Thyroid gland (tissue), 4 donors: Measurements from ENCODE around the gene RNF220. TPM values are rescaled to one million over a fixed set of nuclear protein-coding genes. Genes with fewer than 3 reads are reported as not detected.

Experiments
- DNase-seq, 2 donors: peaks; one replicate each; pipeline ENCODE4 v3.0.0-alpha.2; 2019
- H3K27ac ChIP-seq, 3 donors: fragments of 200-600 bp; sonication (generic); 1 replicate in 2 of 3; 2 replicates in 1 of 3; pipeline ENCODE4 v1.5.1; 2016 to 2019; ENCODE audit warnings: mild to moderate bottlenecking in 1 of 3, moderate library complexity in 1 of 3
- H3K27me3 ChIP-seq: fragments of 200-600 bp; sonication (generic); one replicate; pipeline ENCODE4 v1.5.1; 2019
- H3K36me3 ChIP-seq, 2 donors: fragments of 200-600 bp; sonication (generic); one replicate each; pipeline ENCODE4 v1.5.1; 2016 to 2019
- H3K4me1 ChIP-seq, 2 donors: fragments of 200-600 bp; sonication (generic); one replicate each; pipeline ENCODE4 v1.5.1; 2017 to 2019
- H3K4me3 ChIP-seq, 3 donors: fragments of 200-600 bp; sonication (generic); replicated peaks in 1 of 3; 1 replicate in 2 of 3; 2 replicates in 1 of 3; pipeline ENCODE4 v1.5.1; 2016; ENCODE audit warnings: mild to moderate bottlenecking in 1 of 3
- H3K9me3 ChIP-seq: fragments of 200-600 bp; sonication (generic); one replicate; pipeline ENCODE4 v1.5.1; 2017
- POLR2A ChIP-seq, 2 donors: fragments of 450-650 bp; IDR thresholded peaks; one replicate each; pipeline ENCODE4 v1.6.1; 2017; ENCODE audit warnings: antibody characterized with exemption in 2 of 2, mild to moderate bottlenecking in 2 of 2, moderate library complexity in 1 of 2
- WGBS, 2 donors: methylation state at CpG; one replicate each; pipeline ENCODE4 v1.1.5; 2017; 5-methylcytosine and 5-hydroxymethylcytosine counted together
- intact Hi-C: fragments of 100-400 bp; cut with DNase I; formaldehyde crosslinking; loops from one replicate; pipeline ENCODE4 v1.15.1; 2023
- total RNA-seq, 4 donors: library from RNA; depleted of rRNA; stranded (reverse); fragments of >200 nt; gene quantifications; one replicate each; pipeline ENCODE4 v1.2.3, GENCODE V29; 2016
- TF ChIP-seq, protein P1 (sequence below), 6 experiments: fragments of 200-600 bp in 3 of 6; fragments of 450-650 bp in 3 of 6; sonication (generic) in 3 of 6; IDR thresholded peaks; one replicate each; pipeline ENCODE4 v1.5.1; 2016 to 2019; ENCODE audit warnings: antibody characterized with exemption in 6 of 6, mild to moderate bottlenecking in 2 of 6, inconsistent platforms in 1 of 6, moderate library complexity in 1 of 6

RNF220 gene
- total RNA-seq, 4 donors from 2014 or later, result 88.7 to 117 (median 102) TPM

- peaks cover 4 to 8% of the 10 kb centered on the region in 2 donors for H3K4me1 ChIP-seq
- intact Hi-C loops, result no loop called here
- WGBS, 2 donors, result 92% methylated on average over 15 of the region's 15 CpGs
- DNase-seq, result no peak
- no peaks in the 10 kb centered on the region for H3K9me3 ChIP-seq
- no peaks in the 10 kb centered on the region for H3K27me3 ChIP-seq
- no peak overlapping the region for H3K4me3 ChIP-seq
- H3K36me3 ChIP-seq, result no peaks in the 10 kb centered on the region
- H3K27ac ChIP-seq, result no peak overlapping the region
- TF ChIP-seq POLR2A (IDR thresholded peaks at IDR 0.05), result no peak
These were observed 216.8 kb downstream of the RNF220 start for GRCh38 chr1:44621841-44622286.

DNA sequence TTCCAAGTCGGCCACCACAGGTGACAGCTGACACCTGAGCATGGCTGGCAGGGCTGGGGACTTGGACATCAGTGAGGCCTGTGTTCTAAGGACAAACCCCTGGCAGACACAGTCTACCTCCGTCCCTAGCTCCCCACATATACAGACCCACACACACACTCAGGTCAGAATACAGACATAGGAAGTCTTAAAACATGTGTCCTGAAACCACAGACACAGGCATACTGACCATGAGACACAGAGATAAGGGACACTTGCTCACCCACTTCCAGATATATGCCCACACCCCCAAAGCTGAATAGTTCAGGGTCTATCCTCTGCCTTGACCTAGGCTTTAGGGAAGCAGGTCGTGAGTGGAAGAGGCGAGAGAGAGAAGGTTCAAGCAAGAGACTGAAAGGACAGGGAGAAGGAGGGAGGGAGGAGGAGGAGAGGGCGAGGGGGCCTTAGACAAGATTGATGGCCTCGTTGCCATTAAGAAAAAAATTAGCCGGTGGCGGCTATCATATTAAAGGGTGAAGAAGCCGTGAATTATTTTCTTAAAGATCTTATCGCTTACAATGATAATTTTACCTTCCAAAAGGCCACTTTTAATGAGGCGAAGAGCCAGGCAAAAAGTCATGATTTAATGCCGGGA, 219.3 kb downstream of the RNF220 start:
- intact Hi-C loops, result no loop called here
- TF ChIP-seq, protein P1, sequence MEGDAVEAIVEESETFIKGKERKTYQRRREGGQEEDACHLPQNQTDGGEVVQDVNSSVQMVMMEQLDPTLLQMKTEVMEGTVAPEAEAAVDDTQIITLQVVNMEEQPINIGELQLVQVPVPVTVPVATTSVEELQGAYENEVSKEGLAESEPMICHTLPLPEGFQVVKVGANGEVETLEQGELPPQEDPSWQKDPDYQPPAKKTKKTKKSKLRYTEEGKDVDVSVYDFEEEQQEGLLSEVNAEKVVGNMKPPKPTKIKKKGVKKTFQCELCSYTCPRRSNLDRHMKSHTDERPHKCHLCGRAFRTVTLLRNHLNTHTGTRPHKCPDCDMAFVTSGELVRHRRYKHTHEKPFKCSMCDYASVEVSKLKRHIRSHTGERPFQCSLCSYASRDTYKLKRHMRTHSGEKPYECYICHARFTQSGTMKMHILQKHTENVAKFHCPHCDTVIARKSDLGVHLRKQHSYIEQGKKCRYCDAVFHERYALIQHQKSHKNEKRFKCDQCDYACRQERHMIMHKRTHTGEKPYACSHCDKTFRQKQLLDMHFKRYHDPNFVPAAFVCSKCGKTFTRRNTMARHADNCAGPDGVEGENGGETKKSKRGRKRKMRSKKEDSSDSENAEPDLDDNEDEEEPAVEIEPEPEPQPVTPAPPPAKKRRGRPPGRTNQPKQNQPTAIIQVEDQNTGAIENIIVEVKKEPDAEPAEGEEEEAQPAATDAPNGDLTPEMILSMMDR (IDR thresholded peaks at IDR 0.05), result no peak
- no peak for TF ChIP-seq POLR2A (IDR thresholded peaks at IDR 0.05)
- Histone ChIP-seq H3K9me3 (no peaks in the 10 kb centered on the region), H3K4me3 (no peak overlapping the region), H3K36me3 (no peaks in the 10 kb centered on the region), H3K4me1 (no peaks in the 10 kb centered on the region), H3K27me3 (no peaks in the 10 kb centered on the region), H3K27ac (no peak overlapping the region)
- DNase-seq, result no peak
- 84% methylated on average over 12 of the region's 12 CpGs for WGBS, 2 donors

GRCh38 chr1:44625348-44625747, 220.3 kb downstream of the RNF220 start:
- Histone ChIP-seq H3K27me3 (no peaks in the 10 kb centered on the region), H3K4me1 (no peaks in the 10 kb centered on the region), H3K36me3 (no peaks in the 10 kb centered on the region), H3K4me3 (no peak overlapping the region), H3K9me3 (no peaks in the 10 kb centered on the region), H3K27ac (no peak overlapping the region)
- intact Hi-C loops, result no loop called here
- 94 to 98% methylated on average over 7 of the region's 7 CpGs for WGBS, 2 donors
- no peak for TF ChIP-seq POLR2A (IDR thresholded peaks at IDR 0.05)
- TF ChIP-seq, protein P1 (IDR thresholded peaks at IDR 0.05), result no peak
- no peak for DNase-seq

GRCh38 chr1:44628962-44629756, 224.1 kb downstream of the RNF220 start:
- no peaks in the 10 kb centered on the region for H3K9me3 ChIP-seq
- H3K4me1 ChIP-seq, result peaks cover 10 to 16% of the 10 kb centered on the region in 2 donors
- H3K27me3 ChIP-seq, result no peaks in the 10 kb centered on the region
- H3K4me3 ChIP-seq, result no peak overlapping the region
- 83 to 88% methylated on average over 5 of the region's 5 CpGs for WGBS, 2 donors
- no peak for DNase-seq
- peaks cover 0 to 3% of the 10 kb centered on the region in 2 donors for H3K36me3 ChIP-seq
- H3K27ac ChIP-seq, result no peak overlapping the region
- TF ChIP-seq, protein P1 (IDR thresholded peaks at IDR 0.05), result no peak
- TF ChIP-seq POLR2A (IDR thresholded peaks at IDR 0.05), result no peak
- intact Hi-C loops, result no loop called here

DNA sequence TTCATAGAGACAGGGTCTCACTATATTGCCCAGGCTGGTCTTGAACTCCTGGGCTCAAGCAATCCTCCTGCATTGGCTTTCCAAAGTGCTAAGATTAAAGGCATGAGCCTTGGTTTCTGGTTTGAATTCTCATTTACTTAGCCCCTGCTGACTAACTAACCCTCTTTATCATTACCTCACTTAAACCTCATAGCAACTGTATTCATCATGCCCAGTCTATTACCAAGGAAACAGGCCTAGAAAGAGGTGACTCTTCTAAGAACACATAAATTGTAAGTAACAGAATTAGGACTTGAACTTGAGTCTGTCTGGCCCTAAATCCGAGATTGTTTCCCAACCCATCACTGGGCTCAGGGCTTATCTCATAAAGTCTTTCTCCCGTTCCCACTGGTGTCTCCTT, 225.1 kb downstream of the RNF220 start:
- no peak overlapping the region for H3K27ac ChIP-seq
- no peak for DNase-seq
- WGBS, 2 donors, result 93 to 98% methylated on average over 2 of the region's 2 CpGs
- peaks cover 10 to 16% of the 10 kb centered on the region in 2 donors for H3K4me1 ChIP-seq
- peaks cover 1 to 3% of the 10 kb centered on the region in 2 donors for H3K36me3 ChIP-seq
- H3K4me3 ChIP-seq, result no peak overlapping the region
- intact Hi-C loops, result no loop called here
- H3K27me3 ChIP-seq, result no peaks in the 10 kb centered on the region
- no peaks in the 10 kb centered on the region for H3K9me3 ChIP-seq
- TF ChIP-seq, protein P1 (IDR thresholded peaks at IDR 0.05), result no peak
- TF ChIP-seq POLR2A (IDR thresholded peaks at IDR 0.05), result no peak
